GM12865 (cell line): ENCODE measurements around the gene SOX6.

Experiments used
- DNase-seq: peaks from one replicate; pipeline ENCODE4 v3.0.0; 2010; ENCODE audit warnings: low read depth
- H3K4me3 ChIP-seq: 2 replicates; pipeline ENCODE4 v1.5.1; 2011; ENCODE audit warnings: mild to moderate bottlenecking, low read depth, low read length, control low read depth
- CTCF ChIP-seq: IDR thresholded peaks from 2 replicates; pipeline ENCODE4 v1.5.1; 2011; ENCODE audit warnings: low read length, control low read depth, low read depth, inconsistent platforms; ENCODE audit not compliant: insufficient read depth; ENCODE audit errors: missing control alignments

Gene SOX6

GRCh38 chr11:16296273-16296672 lies 60.1 kb downstream of the SOX6 start:
- no peak overlapping the region for H3K4me3 ChIP-seq
- DNase-seq, result no peak
- no peak for TF ChIP-seq CTCF

- TF ChIP-seq CTCF, result no peak
- DNase-seq, result no peak
- H3K4me3 ChIP-seq, result no peak overlapping the region
Measured at GRCh38 chr11:16295592-16295991, 60.8 kb downstream of the SOX6 start.

- no peak overlapping the region for H3K4me3 ChIP-seq
- no peak for TF ChIP-seq CTCF
- DNase-seq, result no peak
Measured at GRCh38 chr11:16293204-16293681, 63.1 kb downstream of the SOX6 start.

GRCh38 chr11:16292167-16292859 lies 64.0 kb downstream of the SOX6 start:
- TF ChIP-seq CTCF, result no peak
- H3K4me3 ChIP-seq, result no peak overlapping the region
- no peak for DNase-seq

GRCh38 chr11:16291729-16292128 lies 64.6 kb downstream of the SOX6 start:
- no peak overlapping the region for H3K4me3 ChIP-seq
- DNase-seq, result no peak
- TF ChIP-seq CTCF, result no peak

GRCh38 chr11:16289541-16289940 lies 66.8 kb downstream of the SOX6 start:
- H3K4me3 ChIP-seq, result no peak overlapping the region
- no peak for DNase-seq
- no peak for TF ChIP-seq CTCF

- H3K4me3 ChIP-seq, result no peak overlapping the region
- no peak for DNase-seq
- TF ChIP-seq CTCF, result no peak
Measured at GRCh38 chr11:16287630-16288280, 68.6 kb downstream of the SOX6 start.
